Left ventricle myocardium superior (tissue), 1 donor: Measurements from ENCODE around the gene TMCO2. TPM values are rescaled to one million over a fixed set of nuclear protein-coding genes. Genes with fewer than 3 reads are reported as not detected.
A peak's percentile ranks its signal among the peaks of the same experiment; 100 is the strongest.

Experiments
- ATAC-seq: fragments of 200-7000 bp; cut with Tn5 transposase; one replicate; pipeline ENCODE4 v1.9.1; 2020; ENCODE audit warnings: mild to moderate bottlenecking, moderate library complexity
- DNase-seq: peaks from one replicate; pipeline ENCODE4 v3.0.0-alpha.2; 2020
- intact Hi-C: fragments of 100-400 bp; cut with micrococcal nuclease; formaldehyde crosslinking; loops from one replicate; pipeline ENCODE4 v1.11.0; 2022
- total RNA-seq: library from RNA; stranded (reverse); fragmentation: NEBNext Ultra II Directional; extraction: Animal tissue kit (Norgen Biotek cat#: 25700); gene quantifications from one replicate; pipeline ENCODE4 v1.2.1, GENCODE V29; 2021
- donor health status: DM: no; HTN: yes; CAD: no; lungs with severe emphysema.

The TMCO2 gene
- total RNA-seq, 1 donor from 2014 or later: not detected

DNA sequence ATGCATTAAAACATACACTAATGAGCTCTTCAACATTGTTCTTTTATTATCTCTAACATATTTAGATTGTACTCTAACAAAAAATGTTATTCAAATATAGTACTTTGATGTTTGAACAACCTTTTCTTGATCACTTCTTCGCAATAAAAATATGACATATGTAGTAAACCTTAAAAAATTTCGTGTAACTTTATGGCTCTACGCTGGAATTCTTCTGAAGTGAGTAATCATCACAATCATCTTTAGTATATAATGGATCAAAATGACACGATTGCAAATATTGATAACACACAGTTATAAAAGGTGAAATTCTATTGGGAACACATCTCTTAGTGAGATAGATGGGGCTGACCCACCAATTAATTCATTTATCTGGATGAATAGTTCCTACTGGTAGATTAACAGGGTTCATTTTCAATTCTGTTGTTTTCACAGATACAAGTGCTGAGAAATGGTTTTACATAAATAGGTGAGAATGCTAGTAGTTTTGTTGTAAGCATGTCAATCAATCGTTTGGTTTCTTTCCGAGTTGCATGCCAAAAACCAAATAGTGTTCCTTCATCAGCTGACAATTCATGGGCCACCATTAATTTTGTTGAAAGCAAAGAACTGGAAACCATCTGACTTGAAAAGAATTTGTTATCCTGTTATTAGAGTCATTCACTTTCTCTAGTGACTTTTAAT is 8.8 kb downstream of the TMCO2 start:
- ATAC-seq: no peak
- no peak for DNase-seq
- intact Hi-C loops: no loop called here

DNA sequence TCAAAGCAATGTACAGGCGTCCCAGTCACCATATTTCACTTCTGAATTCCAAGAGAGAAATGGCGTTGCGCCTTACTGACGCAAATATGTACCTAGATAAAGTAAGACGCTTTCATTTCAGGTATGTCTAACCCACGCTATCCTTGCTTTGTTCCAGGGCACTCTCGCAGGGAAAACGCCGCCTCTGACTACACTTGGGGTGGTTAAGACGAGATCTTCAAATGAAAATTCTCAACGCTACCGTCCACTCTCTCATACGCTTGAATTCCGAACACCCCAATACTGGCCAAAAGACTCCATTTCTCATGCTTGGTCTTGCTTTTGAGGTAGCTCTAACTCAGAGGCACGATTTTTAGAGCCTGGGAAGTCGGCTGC is 9.6 kb downstream of the TMCO2 start:
- intact Hi-C loops: no loop called here
- peak; percentile 12 for ATAC-seq
- no peak for DNase-seq

DNA sequence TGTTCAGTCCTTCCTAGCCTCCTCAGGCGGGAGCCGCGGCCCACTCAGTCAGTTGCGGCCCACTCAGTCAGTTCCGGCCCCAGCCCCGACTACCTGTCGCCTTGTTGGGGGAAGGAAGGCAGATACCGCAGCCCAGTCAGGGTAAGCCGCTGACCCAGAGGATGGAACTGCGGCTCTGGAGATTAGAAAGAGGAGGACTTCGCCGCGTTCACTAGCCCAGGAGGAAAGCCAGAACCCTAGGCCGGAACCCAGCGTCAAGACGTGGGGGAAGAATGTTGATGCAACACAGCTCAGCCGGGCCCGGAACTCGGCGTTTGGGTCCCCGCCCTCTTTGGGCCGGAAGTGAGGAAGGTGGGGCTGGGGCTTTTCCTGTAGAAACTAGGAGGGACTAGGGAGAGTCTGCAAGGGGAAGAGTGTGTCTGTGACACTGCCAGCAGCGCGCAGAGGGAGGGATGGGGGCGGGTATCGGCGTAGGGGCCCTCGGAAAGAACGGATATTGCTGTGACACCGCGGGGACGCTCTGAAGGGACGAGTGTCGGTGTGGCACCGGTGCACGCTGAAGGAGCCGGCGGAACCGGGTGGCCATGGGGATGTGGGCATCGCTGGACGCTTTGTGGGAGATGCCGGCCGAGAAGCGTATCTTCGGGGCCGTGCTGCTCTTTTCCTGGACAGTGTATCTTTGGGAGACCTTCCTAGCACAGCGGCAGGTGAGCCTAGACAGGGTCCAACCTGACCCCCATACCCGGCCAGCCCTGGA is 10.1 kb downstream of the TMCO2 start, which contains the start of gene ZMPSTE24:
Gene ZMPSTE24, plus strand, starts transcription at position 549 of the 757 bp plus-strand sequence. Its CDS starts 36 bp downstream, at position 585.
- ATAC-seq (peak; percentile 99), DNase-seq (peak; percentile 94)
- intact Hi-C loops: no loop called here

DNA sequence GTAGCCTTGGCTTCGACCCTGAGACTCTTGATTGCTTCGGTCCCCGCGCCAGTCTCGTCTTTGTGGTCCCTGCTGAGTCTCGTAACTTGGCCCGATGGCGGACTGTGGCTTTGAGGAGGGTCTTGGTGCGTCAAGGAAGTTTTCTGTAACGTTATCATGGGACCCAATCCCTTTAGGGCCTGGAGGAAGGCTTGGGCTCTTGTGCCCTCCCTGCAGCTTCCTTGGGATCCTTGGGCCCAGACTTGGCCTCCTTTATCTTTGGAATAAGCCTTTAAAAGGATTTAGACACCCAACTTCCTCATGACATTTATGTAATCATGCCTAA is 10.7 kb downstream of the TMCO2 start:
- ATAC-seq (no peak), DNase-seq (no peak)
- intact Hi-C loops: no loop called here

DNA sequence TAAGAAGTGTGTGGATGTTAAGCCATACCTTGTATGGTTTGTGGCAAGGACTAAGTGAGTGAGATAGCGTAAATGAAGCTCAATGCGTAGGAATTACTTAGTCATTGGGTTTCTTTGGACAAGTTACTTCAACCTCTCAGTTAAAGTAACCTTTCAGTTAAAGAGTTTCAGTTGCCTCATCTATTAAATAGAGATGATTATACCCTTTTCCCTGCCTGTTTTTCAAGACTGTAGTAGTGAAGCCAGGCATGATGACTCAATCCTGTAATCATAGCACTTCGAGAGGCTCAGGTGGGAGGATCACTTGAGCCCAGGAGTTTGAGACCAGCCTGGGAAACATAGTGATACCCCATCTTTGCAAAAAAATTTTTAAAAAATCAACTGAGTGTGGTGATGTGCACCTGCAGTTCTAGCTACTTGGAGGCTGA is 16.6 kb downstream of the TMCO2 start:
- intact Hi-C loops: no loop called here
- ATAC-seq (no peak), DNase-seq (no peak)

DNA sequence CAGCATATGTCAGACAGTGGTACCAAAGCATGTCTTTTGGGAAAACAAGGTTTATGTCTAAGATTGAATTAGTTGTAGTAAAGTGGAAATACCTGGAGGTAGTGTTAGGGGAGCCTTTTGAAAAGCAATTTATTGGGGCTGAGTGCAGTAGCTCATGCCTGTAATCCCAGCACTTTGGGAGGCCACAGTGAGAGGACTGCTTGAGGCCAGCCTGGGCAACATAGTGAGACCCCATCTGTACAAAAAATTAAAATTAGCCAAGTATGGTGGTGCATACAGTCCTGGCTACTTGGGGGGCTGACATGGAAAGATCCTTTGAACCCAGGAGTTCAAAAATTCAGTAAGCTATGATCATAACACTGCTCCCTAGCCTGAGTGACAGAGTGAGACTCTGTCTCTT is 17.6 kb downstream of the TMCO2 start:
- no peak for ATAC-seq
- intact Hi-C loops: no loop called here

DNA sequence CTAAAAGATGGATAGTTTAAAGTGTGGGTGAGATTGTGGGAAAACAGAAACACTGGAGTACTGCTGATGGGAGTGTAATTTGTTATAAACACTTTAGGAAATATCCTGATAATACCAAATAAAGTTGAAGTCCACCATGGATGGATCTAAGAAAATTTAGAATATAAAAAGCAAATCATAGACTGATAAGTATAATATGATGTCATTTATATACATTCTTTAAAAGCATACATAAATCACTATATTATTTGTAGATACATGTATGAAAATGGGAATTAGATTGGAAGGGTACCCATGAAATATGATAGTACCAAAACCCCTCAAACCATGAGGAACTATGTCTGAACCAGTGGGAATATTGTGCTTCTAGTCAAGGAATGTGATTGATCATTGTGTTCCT is 18.2 kb downstream of the TMCO2 start:
- ATAC-seq (no peak), DNase-seq (no peak)
- intact Hi-C loops: no loop called here

More for the DNA sequence above, 17.6 kb downstream of the TMCO2 start:
- no peak for DNase-seq

DNA sequence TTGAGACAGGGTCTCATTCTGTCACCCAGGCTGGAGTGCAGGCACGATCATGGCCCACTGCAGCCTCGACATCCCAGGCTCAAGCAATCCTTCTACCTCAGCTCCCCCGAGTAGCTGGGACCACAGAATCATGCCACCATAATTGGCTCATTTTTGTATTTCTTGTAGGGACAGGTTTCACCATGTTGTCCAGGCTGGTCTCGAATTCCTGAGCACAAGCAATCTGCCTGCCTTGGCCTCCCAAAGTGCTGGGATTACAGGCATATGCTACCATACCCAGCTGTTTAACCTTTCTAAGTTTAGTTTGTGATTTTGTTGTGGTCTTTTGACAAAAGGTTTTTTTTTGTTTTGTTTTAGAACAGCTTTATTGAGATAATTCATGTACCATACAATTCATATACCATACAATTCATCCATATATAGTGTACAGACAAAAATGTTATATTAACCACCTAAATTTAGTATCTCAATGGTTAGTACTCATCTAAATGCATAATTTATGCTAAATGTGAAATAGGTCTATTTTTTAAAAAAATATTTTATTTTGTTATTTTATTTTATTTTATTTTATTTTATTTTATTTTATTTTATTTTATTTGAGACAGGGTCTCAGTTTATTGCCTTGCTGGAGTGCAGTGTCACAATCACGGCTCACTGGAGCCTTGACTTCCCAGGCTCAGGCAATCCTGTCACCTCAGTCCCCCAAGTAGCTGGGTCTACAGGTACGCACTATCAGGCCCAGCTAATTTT is 19.2 kb downstream of the TMCO2 start:
- intact Hi-C loops: no loop called here
- ATAC-seq: peak; percentile 10
- DNase-seq: no peak

DNA sequence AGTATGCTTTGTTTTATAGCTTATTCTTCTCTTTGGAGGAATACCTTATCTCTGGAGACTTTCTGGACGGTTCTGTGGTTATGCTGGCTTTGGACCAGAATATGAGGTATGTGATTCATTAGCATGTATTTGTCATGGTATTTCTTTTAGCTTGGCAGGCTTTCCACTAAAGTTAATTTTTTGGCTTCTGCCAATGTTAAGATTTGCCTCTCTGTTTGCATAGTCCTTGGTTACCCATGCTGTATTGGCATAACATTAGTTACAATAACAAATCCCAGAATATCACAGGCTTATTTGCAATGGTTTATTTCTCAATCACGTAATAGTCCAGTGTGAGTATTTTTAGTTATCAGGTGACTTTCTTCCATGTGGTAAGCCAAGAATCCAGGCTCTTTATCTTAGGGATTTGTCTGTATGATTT is 20.0 kb downstream of the TMCO2 start:
- DNase-seq: no peak
- ATAC-seq: peak; percentile 91
- intact Hi-C loops: no loop called here

DNA sequence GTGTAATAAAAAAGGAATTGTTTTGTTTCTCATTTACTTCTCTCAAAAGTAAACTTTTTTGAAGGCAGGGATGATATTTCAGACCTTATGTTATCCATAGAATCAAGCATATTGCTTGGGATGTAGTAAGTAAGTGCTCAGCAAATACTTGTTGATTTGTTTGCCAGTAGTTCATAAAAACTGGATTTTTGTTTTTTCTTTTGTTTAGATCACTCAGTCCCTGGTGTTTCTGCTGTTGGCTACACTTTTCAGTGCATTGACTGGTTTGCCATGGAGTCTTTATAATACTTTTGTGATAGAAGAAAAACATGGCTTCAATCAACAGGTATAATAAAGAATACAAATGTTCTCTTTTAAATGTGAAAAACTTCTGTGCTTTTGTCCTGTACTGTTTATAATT is 20.5 kb downstream of the TMCO2 start:
- ATAC-seq: no peak
- intact Hi-C loops: no loop called here
- no peak for DNase-seq

DNA sequence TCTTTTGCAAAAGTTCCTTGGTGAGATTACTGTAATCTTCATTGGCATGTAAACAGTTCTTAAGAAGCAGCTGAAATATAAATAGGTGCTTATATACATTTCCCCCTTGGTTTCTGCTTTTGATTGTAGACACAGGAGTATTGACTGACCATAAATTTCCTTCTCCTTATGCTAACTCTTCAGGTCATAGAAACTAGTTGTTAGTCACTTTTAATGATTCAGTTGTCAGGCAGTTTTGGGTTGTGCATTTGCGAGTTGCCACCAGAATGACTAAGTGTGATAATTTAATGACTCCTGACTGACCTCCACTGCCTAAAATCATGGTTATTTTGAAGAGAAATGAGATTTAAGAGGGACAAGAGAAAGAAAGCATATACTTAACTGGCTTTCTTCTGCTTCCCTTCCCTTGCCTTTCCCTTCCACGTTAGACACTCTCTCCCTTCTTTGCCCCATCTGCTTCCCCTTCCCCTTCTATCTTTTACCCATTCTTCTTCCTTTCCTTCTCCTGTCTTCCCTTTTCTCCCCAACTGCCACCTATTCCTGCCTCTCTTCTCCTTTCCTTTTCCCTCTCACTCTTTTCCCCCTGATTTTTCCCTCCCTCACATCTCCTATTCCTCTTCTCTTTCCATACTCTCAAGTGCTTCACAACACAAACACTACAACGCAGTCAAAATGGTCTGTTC is 22.6 kb downstream of the TMCO2 start:
- DNase-seq: no peak
- intact Hi-C loops: no loop called here
- ATAC-seq: no peak

DNA sequence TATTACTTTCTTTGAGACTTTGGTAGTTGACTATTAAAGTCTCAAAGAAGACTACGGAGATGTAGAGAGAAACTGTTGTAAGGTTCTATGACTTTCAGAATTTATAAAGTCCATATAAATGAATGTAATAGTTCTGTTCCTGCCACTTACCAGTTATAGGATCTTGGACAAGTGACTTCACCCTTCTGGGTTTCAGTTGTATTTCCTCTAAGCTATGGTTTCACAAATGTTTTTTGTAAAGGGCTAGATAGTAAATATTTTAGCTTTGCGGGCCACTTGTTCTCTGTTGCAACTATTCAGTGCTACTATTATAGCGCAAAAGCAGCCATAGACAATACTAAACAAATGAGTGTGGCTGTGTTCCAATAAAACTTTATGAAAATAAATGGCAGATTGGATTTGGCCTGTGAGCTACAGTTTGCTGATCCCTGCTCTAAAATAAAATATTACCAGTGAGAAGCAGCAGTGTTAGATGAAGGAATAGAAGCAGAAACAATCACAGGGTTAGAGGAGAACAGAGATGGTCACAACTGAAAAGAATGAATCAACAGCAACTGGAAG is 25.0 kb downstream of the TMCO2 start:
- intact Hi-C loops: no loop called here
- ATAC-seq: no peak

DNA sequence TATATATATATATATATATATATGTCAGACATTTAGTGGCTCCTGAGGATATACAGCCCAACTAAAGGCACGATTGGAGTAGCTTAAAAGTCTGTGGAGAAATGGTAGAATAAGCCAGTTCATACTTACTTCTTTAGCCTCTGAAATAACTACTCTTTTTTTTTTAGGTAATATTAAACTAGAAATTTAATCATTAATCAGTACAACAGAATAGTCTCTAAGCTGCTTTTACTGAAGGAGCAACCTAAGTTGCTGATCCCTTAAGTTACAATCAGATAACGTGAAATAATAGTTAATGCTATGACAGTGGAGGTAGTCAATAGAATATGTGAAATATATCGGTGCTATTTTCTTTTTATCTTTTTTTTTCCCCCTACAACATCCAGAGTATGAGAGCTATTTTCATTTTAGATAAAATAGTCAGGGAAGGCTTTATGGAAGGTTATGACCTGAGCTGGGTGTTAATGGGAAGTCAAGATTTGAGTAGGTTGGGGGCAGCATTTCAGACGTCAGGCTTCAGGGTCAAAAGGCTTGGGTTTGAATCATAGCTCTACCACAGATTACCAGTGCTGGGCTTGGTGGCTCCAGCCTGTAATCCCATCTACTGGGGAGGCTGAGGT is 25.9 kb downstream of the TMCO2 start:
- intact Hi-C loops: no loop called here
- no peak for ATAC-seq
- no peak for DNase-seq

More for the DNA sequence above, 25.0 kb downstream of the TMCO2 start:
- no peak for DNase-seq

DNA sequence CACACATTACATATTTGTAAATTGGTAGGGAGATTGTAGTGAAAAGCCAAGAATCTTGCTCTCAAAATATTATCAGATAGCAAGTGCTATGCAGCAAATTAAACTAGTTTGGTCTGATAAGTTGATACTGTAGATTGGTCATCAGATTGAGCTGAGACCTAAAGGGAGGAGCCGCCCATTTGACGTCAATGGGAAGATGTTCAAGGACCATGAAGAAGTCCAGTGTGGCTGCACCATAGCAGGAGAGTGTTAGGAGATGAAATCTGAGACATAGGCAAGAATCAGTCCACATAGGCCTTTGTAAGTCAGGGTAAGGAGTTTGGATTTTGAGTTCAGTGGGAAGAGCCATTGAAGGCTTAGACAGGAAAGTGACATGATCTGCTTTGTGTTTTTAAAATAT is 26.6 kb downstream of the TMCO2 start:
- DNase-seq (no peak), ATAC-seq (no peak)
- intact Hi-C loops: no loop called here

DNA sequence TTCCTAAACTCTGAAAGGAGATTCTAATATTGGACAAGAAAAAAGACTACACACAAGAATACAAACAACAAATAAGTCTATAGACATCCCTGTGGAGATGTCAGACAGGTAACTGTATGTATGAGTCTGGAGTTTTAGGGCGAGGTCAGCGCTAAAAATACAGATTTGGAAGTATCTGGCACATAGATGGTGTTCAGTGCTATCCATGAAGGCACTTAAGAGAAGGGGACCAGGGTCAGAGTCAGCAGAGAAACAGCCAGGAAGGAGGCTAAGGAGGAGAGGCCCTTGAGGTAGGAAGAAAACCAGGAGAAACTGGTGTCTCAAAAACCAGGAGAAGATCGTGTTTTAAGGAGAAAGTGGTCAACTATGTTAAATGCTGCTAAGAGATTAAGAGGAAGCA is 28.4 kb downstream of the TMCO2 start:
- peak; percentile 53 for ATAC-seq
- DNase-seq: no peak
- intact Hi-C loops: no loop called here

DNA sequence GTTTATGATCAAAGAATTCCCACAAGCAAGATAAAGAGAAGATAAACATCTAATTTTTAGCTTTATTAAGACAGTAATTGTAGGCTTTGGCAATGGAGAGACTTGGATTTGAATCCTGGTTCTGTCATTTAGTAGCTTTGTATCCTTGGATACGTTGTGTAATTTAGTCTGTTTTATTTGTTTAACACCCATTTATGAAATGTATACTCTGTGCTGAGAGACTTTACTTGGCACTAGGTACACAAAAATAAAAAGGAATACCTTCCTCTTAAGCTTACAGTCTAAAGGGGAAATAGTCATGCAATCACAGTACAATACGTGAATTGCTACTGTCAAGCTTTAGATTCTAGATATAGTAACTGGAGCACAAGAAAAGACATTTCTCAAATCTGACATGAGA is 34.1 kb downstream of the TMCO2 start:
- DNase-seq: no peak
- intact Hi-C loops: no loop called here
- ATAC-seq: no peak

DNA sequence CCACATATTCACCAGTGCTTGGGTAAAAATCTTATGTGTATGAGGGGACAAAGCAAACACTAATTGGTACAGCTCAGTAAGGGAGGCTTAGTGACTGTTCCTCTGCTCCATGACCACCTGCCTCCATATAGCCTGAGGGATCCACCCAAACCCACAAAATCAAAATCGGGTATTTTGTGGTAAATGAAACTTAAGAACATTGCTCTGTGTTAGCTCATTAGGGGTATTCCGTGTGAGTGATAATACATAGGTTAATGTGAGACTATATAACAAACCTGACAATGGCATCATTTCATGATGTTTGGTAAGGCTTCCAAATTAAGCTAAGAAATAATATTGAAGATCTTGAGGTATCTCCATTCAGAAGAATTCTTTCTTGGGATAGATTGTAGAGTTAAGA is 43.6 kb downstream of the TMCO2 start:
- no peak for DNase-seq
- intact Hi-C loops: no loop called here
- no peak for ATAC-seq

DNA sequence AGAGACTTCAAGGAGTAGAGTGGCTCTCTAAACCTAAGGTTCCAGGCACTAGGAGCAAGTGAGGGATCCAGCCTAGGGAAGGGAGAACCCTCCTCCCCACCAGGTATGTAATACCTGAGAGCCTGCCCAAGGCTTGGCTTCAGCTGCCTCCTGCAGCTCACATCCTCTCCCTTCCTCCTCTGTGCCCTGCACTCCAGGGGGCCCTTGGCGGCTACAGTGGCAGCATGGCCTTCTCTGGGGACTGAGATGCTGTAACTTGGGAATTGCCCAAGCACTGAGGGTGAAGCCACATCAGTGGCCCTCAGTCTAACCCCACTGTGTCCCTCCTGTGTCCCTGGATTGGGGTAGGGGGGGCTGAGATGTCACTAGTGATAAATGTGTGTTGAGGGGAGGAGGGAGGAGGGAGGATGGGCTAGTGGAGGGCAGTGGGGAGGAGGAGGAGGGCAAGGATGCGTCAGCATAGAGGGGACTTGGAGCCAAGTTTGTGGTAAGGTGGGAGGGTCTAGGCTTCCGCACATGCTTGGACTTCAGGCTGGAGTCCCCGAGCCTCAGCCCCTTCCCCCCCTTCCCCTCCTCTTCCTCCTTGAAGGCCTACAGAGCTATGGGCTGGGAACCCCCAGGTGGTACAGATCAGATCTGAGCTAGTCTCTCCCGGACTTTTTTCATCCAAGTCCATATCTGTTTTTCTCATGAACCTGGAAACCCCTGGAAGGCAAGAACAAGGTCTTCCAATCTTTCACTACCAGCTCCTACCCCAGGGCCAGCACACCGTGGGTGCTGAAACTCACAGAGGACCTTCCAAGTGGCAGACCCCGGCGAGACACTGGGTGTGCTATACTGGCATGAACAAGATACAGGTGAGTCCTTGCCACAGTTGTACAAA is 51.9 kb downstream of the TMCO2 start:
- no peak for DNase-seq
- intact Hi-C loops: no loop called here
- no peak for ATAC-seq
